HCT116 (cell line): ENCODE results near the gene ZNF236. TPM values are rescaled to one million over a fixed set of nuclear protein-coding genes. Genes with fewer than 3 reads are reported as not detected.

Experiments
- ATAC-seq: fragments of 200-7000 bp; cut with Tn5 transposase; 2 replicates; pipeline ENCODE4 v1.9.1; 2020; ENCODE audit warnings: mild to moderate bottlenecking, moderate library complexity
- BruUV-seq: library from RNA; stranded (reverse); fragments of 400-500 nt; replicated peaks from 2 replicates; lab custom pipeline; 2021; lab: Mats Ljungman, UMichigan
- CTCF ChIA-PET: fragments of 300-600 bp; sonication (Branson Sonifier 250); formaldehyde crosslinking; loops from one replicate; lab custom pipeline; 2021; ENCODE audit warnings: antibody characterized with exemption; lab: Charles Lee
- POLR2A ChIA-PET: fragments of 300-600, 350-600 bp; sonication (Branson Sonifier 250); formaldehyde crosslinking; loops from one replicate; lab custom pipeline; 2021; ENCODE audit warnings: antibody characterized with exemption; lab: Charles Lee
- RAD21 ChIA-PET, 2 experiments: fragments of 300-600 bp; sonication (Branson Sonifier 250); formaldehyde crosslinking; loops; one replicate each; lab custom pipeline; 2023; ENCODE audit warnings: low total read pairs in 2 of 2; ENCODE audit not compliant: uncharacterized antibody in 2 of 2, unreplicated experiment in 2 of 2, low non-redundant PET in 1 of 2; lab: Charles Lee
- DNase-seq: peaks from one replicate; pipeline ENCODE4 v3.0.0-alpha.2; 2010; ENCODE audit warnings: low read depth, low spot score
- H2AFZ ChIP-seq: fragments of 200-600 bp; shearing (Covaris generic), sonication (generic); 2 replicates; pipeline ENCODE4 v1.6.1; 2017; ENCODE audit warnings: low read depth, mixed run types, mixed read lengths, antibody characterized with exemption, low read length; ENCODE audit not compliant: poor library complexity, severe bottlenecking
- H3K27ac ChIP-seq: 2 replicates; pipeline ENCODE4 v1.5.1; 2012; ENCODE audit warnings: low read depth, low read length
- H3K27me3 ChIP-seq: fragments of 200-600 bp; sonication (generic); 2 replicates; pipeline ENCODE4 v1.6.1; 2016; ENCODE audit warnings: mixed run types, low read length, mixed read lengths; ENCODE audit not compliant: insufficient read depth
- H3K36me3 ChIP-seq, 2 experiments: fragments of 200-500 bp in 1 of 2; fragments of 200-600 bp in 1 of 2; sonication (Bioruptor generic) in 1 of 2; sonication (generic) in 1 of 2; 2 replicates each; pipeline versions ENCODE4 v1.5.1 to v1.6.1; 2014 to 2016; ENCODE audit warnings: low read length in 2 of 2, inconsistent platforms in 1 of 2, mixed read lengths in 1 of 2, mixed run types in 1 of 2; ENCODE audit not compliant: insufficient read depth in 2 of 2, control insufficient read depth in 1 of 2
- H3K4me1 ChIP-seq, 2 experiments: fragments of 200-600 bp in 1 of 2; sonication (generic) in 1 of 2; 2 replicates each; pipeline versions ENCODE4 v1.5.1 to v1.6.1; 2012 to 2017; ENCODE audit warnings: low read length in 2 of 2, inconsistent platforms in 1 of 2, mild to moderate bottlenecking in 1 of 2, mixed read lengths in 1 of 2, mixed run types in 1 of 2, moderate library complexity in 1 of 2; ENCODE audit not compliant: insufficient read depth in 2 of 2, control insufficient read depth in 1 of 2
- H3K4me2 ChIP-seq: fragments of 200-600 bp; sonication (generic); 2 replicates; pipeline ENCODE4 v1.6.1; 2017; ENCODE audit warnings: mixed run types, low read length, mixed read lengths
- H3K4me3 ChIP-seq, 2 experiments: fragments of 200-600 bp in 1 of 2; sonication (generic) in 1 of 2; replicated peaks in 1 of 2; 2 replicates each; pipeline ENCODE4 v1.5.1; 2011 to 2016; ENCODE audit warnings: low read length in 2 of 2, control low read depth in 1 of 2, low read depth in 1 of 2, mild to moderate bottlenecking in 1 of 2, mixed read lengths in 1 of 2, mixed run types in 1 of 2
- H3K79me2 ChIP-seq: fragments of 200-600 bp; sonication (generic); 2 replicates; pipeline ENCODE4 v1.6.1; 2017; ENCODE audit warnings: mild to moderate bottlenecking, mixed run types, low read length, moderate library complexity, mixed read lengths; ENCODE audit not compliant: insufficient read depth
- H3K9ac ChIP-seq: fragments of 200-600 bp; sonication (generic); 2 replicates; pipeline ENCODE4 v1.6.1; 2016; ENCODE audit warnings: low read length, mixed read lengths
- H3K9me2 ChIP-seq: fragments of 200-600 bp; sonication (generic), shearing (Covaris generic); 2 replicates; pipeline ENCODE4 v1.6.1; 2017; ENCODE audit warnings: mixed run types, mild to moderate bottlenecking, moderate library complexity; ENCODE audit not compliant: insufficient read depth
- H3K9me3 ChIP-seq, 2 experiments: fragments of 200-500 bp in 1 of 2; fragments of 200-600 bp in 1 of 2; sonication (Bioruptor generic) in 1 of 2; sonication (generic) in 1 of 2; 2 replicates each; pipeline ENCODE4 v1.6.1; 2014 to 2017; ENCODE audit warnings: low read length in 2 of 2, mixed read lengths in 2 of 2, inconsistent platforms in 1 of 2, low read depth in 1 of 2, mild to moderate bottlenecking in 1 of 2, mixed run types in 1 of 2, moderate library complexity in 1 of 2; ENCODE audit not compliant: control insufficient read depth in 1 of 2, insufficient read depth in 1 of 2
- H4K20me1 ChIP-seq: fragments of 200-600 bp; sonication (generic), shearing (Covaris generic); 2 replicates; pipeline ENCODE4 v1.6.1; 2017; ENCODE audit warnings: mixed run types, mild to moderate bottlenecking, moderate library complexity; ENCODE audit not compliant: insufficient read depth
- CEBPB ChIP-seq: IDR thresholded peaks from 2 replicates; pipeline ENCODE4 v1.6.1; 2012; ENCODE audit warnings: low read depth
- ELF1 ChIP-seq: IDR thresholded peaks from 2 replicates; pipeline ENCODE4 v1.6.1; 2012; ENCODE audit warnings: low read depth, borderline replicate concordance
- EZH2 ChIP-seq: fragments of 200-600 bp; sonication (generic); IDR thresholded peaks from 2 replicates; pipeline ENCODE4 v1.6.1; 2017; ENCODE audit warnings: antibody characterized with exemption, mixed run types
- EZH2phosphoT487 ChIP-seq: fragments of 200-600 bp; IDR thresholded peaks from 2 replicates; pipeline ENCODE4 v1.6.1; 2018; ENCODE audit warnings: antibody characterized with exemption, borderline replicate concordance
- FOSL1 ChIP-seq: IDR thresholded peaks from 2 replicates; pipeline ENCODE4 v1.6.1; 2012; ENCODE audit warnings: low read depth
- JUND ChIP-seq: IDR thresholded peaks from 2 replicates; pipeline ENCODE4 v1.6.1; 2012
- RAD21 ChIP-seq: IDR thresholded peaks from 2 replicates; pipeline ENCODE4 v1.6.1; 2012; ENCODE audit warnings: low read depth, mild to moderate bottlenecking
- SIN3A ChIP-seq: IDR thresholded peaks from 2 replicates; pipeline ENCODE4 v1.6.1; 2012; ENCODE audit warnings: low read depth
- SP1 ChIP-seq: IDR thresholded peaks from 2 replicates; pipeline ENCODE4 v1.6.1; 2012; ENCODE audit warnings: low read depth
- SRF ChIP-seq: IDR thresholded peaks from 2 replicates; pipeline ENCODE4 v1.6.1; 2012; ENCODE audit warnings: low read depth
- TCF7L2 ChIP-seq: IDR thresholded peaks from 2 replicates; pipeline ENCODE4 v1.7.0; 2011; ENCODE audit warnings: borderline replicate concordance, inconsistent platforms; ENCODE audit not compliant: insufficient read depth, insufficient read length; ENCODE audit errors: extremely low read depth
- YY1 ChIP-seq: IDR thresholded peaks from 2 replicates; pipeline ENCODE4 v1.6.1; 2011; ENCODE audit warnings: low read length, low read depth, moderate library complexity, mild to moderate bottlenecking; ENCODE audit not compliant: insufficient replicate concordance; ENCODE audit errors: extremely low read depth
- ZFX ChIP-seq: fragments of 450-650 bp; IDR thresholded peaks from 2 replicates; pipeline ENCODE4 v1.6.1; 2017
- ZNF274 ChIP-seq: fragments of 200-500 bp; sonication (Bioruptor generic); IDR thresholded peaks from 2 replicates; pipeline ENCODE4 v1.6.1; 2014; ENCODE audit warnings: mild to moderate bottlenecking, low read depth, low read length, inconsistent platforms
- intact Hi-C: fragments of 100-400 bp; cut with micrococcal nuclease; formaldehyde crosslinking; loops from 2 replicates; pipeline ENCODE4 v1.10.0; 2022
- total RNA-seq: library from RNA; stranded (reverse); gene quantifications from one replicate; pipeline ENCODE4 v1.2.1, GENCODE V29; 2021; ENCODE audit not compliant: unreplicated experiment
- TF ChIP-seq, protein P1 (sequence below): IDR thresholded peaks from 2 replicates; pipeline ENCODE4 v1.6.1; 2012
- TF ChIP-seq, protein P2 (sequence below): IDR thresholded peaks from 2 replicates; pipeline ENCODE4 v1.6.1; 2012; ENCODE audit warnings: low read depth
- TF ChIP-seq, protein P3 (sequence below): IDR thresholded peaks from 2 replicates; pipeline ENCODE4 v1.6.1; 2011; ENCODE audit warnings: mild to moderate bottlenecking, low read length, moderate library complexity; ENCODE audit not compliant: insufficient replicate concordance; ENCODE audit errors: extremely low read depth
- TF ChIP-seq, protein P4 (sequence below): IDR thresholded peaks from 2 replicates; pipeline ENCODE4 v1.6.1; 2012

ZNF236 gene
- total RNA-seq, 1 experiment from 2014 or later = 15.0 TPM

DNA sequence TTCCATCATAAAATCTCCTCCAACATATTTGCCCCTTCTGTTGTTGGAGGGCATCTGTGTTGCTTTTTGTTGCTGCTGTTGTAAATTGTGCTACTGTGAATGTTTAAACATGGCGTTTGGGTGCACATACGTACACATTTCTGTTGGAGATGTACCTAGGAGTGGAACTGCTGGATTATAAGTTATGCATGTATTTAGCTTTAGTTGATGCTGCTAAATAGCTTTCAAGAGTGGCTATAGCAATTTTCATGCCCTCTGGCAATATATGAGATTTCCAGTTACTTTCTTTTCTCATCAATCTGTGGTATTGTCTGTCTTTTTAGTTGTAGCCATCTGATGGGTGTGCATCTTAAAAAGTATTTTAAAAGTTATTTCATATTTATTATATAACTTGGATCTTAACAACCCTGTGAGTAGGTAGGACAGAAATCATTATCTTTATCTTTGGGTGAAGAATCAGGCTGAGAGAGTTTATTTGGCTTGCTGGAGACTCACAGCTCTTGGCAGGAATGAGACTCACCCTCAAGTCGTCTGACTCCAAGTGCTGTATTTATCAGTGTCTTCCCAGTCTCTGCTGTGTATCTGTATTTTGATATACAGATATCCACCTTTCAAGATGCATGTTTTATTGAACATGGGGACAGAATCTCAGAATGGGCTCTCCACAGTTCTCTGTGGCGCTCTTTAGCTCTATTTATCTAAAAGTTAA is 16.9 kb downstream of the ZNF236 start:
- Histone ChIP-seq H2AFZ (no peak overlapping the region), H3K4me1 (no peaks in the 10 kb centered on the region), H3K4me2 (no peak overlapping the region), H3K9me3 (no peaks in the 10 kb centered on the region), H4K20me1 (no peaks in the 10 kb centered on the region), H3K27me3 (no peaks in the 10 kb centered on the region), H3K9ac (no peak overlapping the region), H3K4me3 (no peak overlapping the region), H3K36me3 (no peaks in the 10 kb centered on the region), H3K27ac (no peak overlapping the region), H3K9me2 (no peaks in the 10 kb centered on the region), H3K79me2 (peaks cover 64% of the 10 kb centered on the region)
- POLR2A ChIA-PET = no interaction called here
- CTCF ChIA-PET = no interaction called here
- DNase-seq (no peak), ATAC-seq (no peak)
- BruUV-seq = no TSS peak
- RAD21 ChIA-PET = no interaction called here
- TF ChIP-seq, protein P1, sequence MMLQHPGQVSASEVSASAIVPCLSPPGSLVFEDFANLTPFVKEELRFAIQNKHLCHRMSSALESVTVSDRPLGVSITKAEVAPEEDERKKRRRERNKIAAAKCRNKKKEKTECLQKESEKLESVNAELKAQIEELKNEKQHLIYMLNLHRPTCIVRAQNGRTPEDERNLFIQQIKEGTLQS = no peak
- TF ChIP-seq SP1 (no peak), YY1 (no peak), EZH2 (no peak), FOSL1 (no peak), ELF1 (no peak), TCF7L2 (no peak), RAD21 (no peak), JUND (no peak), EZH2phosphoT487 (no peak), CEBPB (no peak), ZNF274 (no peak), ZFX (no peak), SIN3A (no peak), SRF (no peak)
- TF ChIP-seq, protein P2, sequence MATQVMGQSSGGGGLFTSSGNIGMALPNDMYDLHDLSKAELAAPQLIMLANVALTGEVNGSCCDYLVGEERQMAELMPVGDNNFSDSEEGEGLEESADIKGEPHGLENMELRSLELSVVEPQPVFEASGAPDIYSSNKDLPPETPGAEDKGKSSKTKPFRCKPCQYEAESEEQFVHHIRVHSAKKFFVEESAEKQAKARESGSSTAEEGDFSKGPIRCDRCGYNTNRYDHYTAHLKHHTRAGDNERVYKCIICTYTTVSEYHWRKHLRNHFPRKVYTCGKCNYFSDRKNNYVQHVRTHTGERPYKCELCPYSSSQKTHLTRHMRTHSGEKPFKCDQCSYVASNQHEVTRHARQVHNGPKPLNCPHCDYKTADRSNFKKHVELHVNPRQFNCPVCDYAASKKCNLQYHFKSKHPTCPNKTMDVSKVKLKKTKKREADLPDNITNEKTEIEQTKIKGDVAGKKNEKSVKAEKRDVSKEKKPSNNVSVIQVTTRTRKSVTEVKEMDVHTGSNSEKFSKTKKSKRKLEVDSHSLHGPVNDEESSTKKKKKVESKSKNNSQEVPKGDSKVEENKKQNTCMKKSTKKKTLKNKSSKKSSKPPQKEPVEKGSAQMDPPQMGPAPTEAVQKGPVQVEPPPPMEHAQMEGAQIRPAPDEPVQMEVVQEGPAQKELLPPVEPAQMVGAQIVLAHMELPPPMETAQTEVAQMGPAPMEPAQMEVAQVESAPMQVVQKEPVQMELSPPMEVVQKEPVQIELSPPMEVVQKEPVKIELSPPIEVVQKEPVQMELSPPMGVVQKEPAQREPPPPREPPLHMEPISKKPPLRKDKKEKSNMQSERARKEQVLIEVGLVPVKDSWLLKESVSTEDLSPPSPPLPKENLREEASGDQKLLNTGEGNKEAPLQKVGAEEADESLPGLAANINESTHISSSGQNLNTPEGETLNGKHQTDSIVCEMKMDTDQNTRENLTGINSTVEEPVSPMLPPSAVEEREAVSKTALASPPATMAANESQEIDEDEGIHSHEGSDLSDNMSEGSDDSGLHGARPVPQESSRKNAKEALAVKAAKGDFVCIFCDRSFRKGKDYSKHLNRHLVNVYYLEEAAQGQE = no peak
- TF ChIP-seq, protein P3, sequence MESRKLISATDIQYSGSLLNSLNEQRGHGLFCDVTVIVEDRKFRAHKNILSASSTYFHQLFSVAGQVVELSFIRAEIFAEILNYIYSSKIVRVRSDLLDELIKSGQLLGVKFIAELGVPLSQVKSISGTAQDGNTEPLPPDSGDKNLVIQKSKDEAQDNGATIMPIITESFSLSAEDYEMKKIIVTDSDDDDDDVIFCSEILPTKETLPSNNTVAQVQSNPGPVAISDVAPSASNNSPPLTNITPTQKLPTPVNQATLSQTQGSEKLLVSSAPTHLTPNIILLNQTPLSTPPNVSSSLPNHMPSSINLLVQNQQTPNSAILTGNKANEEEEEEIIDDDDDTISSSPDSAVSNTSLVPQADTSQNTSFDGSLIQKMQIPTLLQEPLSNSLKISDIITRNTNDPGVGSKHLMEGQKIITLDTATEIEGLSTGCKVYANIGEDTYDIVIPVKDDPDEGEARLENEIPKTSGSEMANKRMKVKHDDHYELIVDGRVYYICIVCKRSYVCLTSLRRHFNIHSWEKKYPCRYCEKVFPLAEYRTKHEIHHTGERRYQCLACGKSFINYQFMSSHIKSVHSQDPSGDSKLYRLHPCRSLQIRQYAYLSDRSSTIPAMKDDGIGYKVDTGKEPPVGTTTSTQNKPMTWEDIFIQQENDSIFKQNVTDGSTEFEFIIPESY = no peak
- TF ChIP-seq, protein P4, sequence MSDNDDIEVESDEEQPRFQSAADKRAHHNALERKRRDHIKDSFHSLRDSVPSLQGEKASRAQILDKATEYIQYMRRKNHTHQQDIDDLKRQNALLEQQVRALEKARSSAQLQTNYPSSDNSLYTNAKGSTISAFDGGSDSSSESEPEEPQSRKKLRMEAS = no peak
- intact Hi-C loops = no loop called here
